Fibroblast of lung (primary cell): ENCODE measurements around the gene POLD1. TPM values are rescaled to one million over a fixed set of nuclear protein-coding genes. Genes with fewer than 3 reads are reported as not detected.

Experiments used
- DNase-seq, 2 donors: peaks; one replicate each; pipeline versions ENCODE4 v3.0.0 to v3.0.0-alpha.2; 2010; ENCODE audit warnings: low read depth in 2 of 2
- H2AFZ ChIP-seq: 2 replicates; pipeline ENCODE4 v1.5.1; 2012; ENCODE audit warnings: low read length, control low read depth, inconsistent platforms
- H3K27ac ChIP-seq: 2 replicates; pipeline ENCODE4 v1.5.1; 2011; ENCODE audit warnings: low read length, control low read depth; ENCODE audit not compliant: insufficient read depth
- H3K27me3 ChIP-seq: 2 replicates; pipeline ENCODE4 v1.5.1; 2011; ENCODE audit warnings: mild to moderate bottlenecking, low read length; ENCODE audit not compliant: control insufficient read depth, insufficient read depth
- H3K36me3 ChIP-seq: 2 replicates; pipeline ENCODE4 v1.5.1; 2011; ENCODE audit warnings: low read length; ENCODE audit not compliant: control insufficient read depth, insufficient read depth
- H3K4me1 ChIP-seq: 2 replicates; pipeline ENCODE4 v1.5.1; 2011; ENCODE audit warnings: low read length; ENCODE audit not compliant: control insufficient read depth, insufficient read depth; ENCODE audit errors: extremely low read depth
- H3K4me2 ChIP-seq: 2 replicates; pipeline ENCODE4 v1.5.1; 2011; ENCODE audit warnings: low read length, control low read depth; ENCODE audit not compliant: insufficient read depth; ENCODE audit errors: extremely low read depth
- H3K4me3 ChIP-seq, 4 experiments: fragments of 200-600 bp in 1 of 4; sonication (generic) in 1 of 4; replicated peaks in 1 of 4; 2 replicates each; pipeline ENCODE4 v1.5.1; 2011 to 2016; ENCODE audit warnings: low read length in 4 of 4, low read depth in 3 of 4, mild to moderate bottlenecking in 3 of 4, control low read depth in 2 of 4, inconsistent platforms in 1 of 4, mixed read lengths in 1 of 4; ENCODE audit not compliant: insufficient read depth in 1 of 4; ENCODE audit errors: control extremely low read depth in 1 of 4
- H3K79me2 ChIP-seq: 2 replicates; pipeline ENCODE4 v1.5.1; 2012; ENCODE audit warnings: mild to moderate bottlenecking, low read length, inconsistent platforms; ENCODE audit not compliant: control insufficient read depth, insufficient read depth
- H3K9ac ChIP-seq: 2 replicates; pipeline ENCODE4 v1.5.1; 2011; ENCODE audit warnings: mild to moderate bottlenecking, low read length, control low read depth; ENCODE audit not compliant: insufficient read depth
- H3K9me3 ChIP-seq: 2 replicates; pipeline ENCODE4 v1.5.1; 2012; ENCODE audit warnings: low read depth, low read length; ENCODE audit not compliant: control insufficient read depth, insufficient read depth
- H4K20me1 ChIP-seq: 2 replicates; pipeline ENCODE4 v1.5.1; 2011; ENCODE audit warnings: low read length; ENCODE audit not compliant: control insufficient read depth, insufficient read depth; ENCODE audit errors: extremely low read depth
- EZH2 ChIP-seq: IDR thresholded peaks from 2 replicates; pipeline ENCODE4 v1.5.1; 2012; ENCODE audit warnings: low read length, control low read depth, mild to moderate bottlenecking; ENCODE audit errors: missing control alignments
- polyA plus RNA-seq, 2 donors: library from polyadenylated mRNA; depleted of rRNA in 1 of 2; stranded (reverse) in 1 of 2; unstranded in 1 of 2; fragments of >200 nt; gene quantifications; 2 replicates each; pipeline ENCODE4 v1.2.1, GENCODE V29; 2011 to 2012; ENCODE audit warnings: missing spikeins in 1 of 2
- total RNA-seq: library from RNA; depleted of rRNA; stranded (reverse); fragments of >200 nt; gene quantifications from 2 replicates; pipeline ENCODE4 v1.2.1, GENCODE V29; 2014
- TF ChIP-seq, protein P1 (sequence below), 2 donors: IDR thresholded peaks in 1 of 2; conservative IDR thresholded peaks in 1 of 2; 1 replicate in 1 of 2; 2 replicates in 1 of 2; pipeline ENCODE4 v1.5.1; 2011 to 2012; ENCODE audit warnings: low read length in 2 of 2, control low read depth in 1 of 2, inconsistent platforms in 1 of 2, low read depth in 1 of 2, mild to moderate bottlenecking in 1 of 2

Gene POLD1
- total and polyA plus RNA-seq, 2 donors (not counting 1 experiment from before 2014, with no cell fraction given), result 4.0 to 23.6 TPM

- Histone ChIP-seq H2AFZ (peak overlapping the region; percentile 23), H3K79me2 (no peaks in the 10 kb centered on the region), H3K27ac (no peak overlapping the region), H3K27me3 (peaks cover 22% of the 10 kb centered on the region), H3K36me3 (no peaks in the 10 kb centered on the region), H3K9ac (no peak overlapping the region), H3K9me3 (no peaks in the 10 kb centered on the region), H3K4me1 (no peaks in the 10 kb centered on the region), H3K4me2 (peak overlapping the region; percentile 64), H4K20me1 (no peaks in the 10 kb centered on the region), H3K4me3 (peak overlapping the region in 1 of 4 experiments; percentile 42)
- peak; percentile 76 to 82 for DNase-seq
- TF ChIP-seq, protein P1, sequence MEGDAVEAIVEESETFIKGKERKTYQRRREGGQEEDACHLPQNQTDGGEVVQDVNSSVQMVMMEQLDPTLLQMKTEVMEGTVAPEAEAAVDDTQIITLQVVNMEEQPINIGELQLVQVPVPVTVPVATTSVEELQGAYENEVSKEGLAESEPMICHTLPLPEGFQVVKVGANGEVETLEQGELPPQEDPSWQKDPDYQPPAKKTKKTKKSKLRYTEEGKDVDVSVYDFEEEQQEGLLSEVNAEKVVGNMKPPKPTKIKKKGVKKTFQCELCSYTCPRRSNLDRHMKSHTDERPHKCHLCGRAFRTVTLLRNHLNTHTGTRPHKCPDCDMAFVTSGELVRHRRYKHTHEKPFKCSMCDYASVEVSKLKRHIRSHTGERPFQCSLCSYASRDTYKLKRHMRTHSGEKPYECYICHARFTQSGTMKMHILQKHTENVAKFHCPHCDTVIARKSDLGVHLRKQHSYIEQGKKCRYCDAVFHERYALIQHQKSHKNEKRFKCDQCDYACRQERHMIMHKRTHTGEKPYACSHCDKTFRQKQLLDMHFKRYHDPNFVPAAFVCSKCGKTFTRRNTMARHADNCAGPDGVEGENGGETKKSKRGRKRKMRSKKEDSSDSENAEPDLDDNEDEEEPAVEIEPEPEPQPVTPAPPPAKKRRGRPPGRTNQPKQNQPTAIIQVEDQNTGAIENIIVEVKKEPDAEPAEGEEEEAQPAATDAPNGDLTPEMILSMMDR (conservative IDR thresholded peaks at IDR 0.05 in 1 of 2, IDR thresholded peaks at IDR 0.05 in 1 of 2; ENCODE audit: low read depth in 1 of 2, low read length in 2 of 2), result no peak
- no peak for TF ChIP-seq EZH2
Measured at GRCh38 chr19:50427997-50428425, 43.9 kb downstream of the POLD1 start.

GRCh38 chr19:50428772-50429463, 44.8 kb downstream of the POLD1 start:
- Histone ChIP-seq H3K36me3 (no peaks in the 10 kb centered on the region), H3K4me2 (no peak overlapping the region), H3K4me1 (no peaks in the 10 kb centered on the region), H3K27me3 (peaks cover 22% of the 10 kb centered on the region), H2AFZ (no peak overlapping the region), H3K9me3 (no peaks in the 10 kb centered on the region), H3K9ac (no peak overlapping the region), H4K20me1 (no peaks in the 10 kb centered on the region), H3K27ac (no peak overlapping the region), H3K4me3 (no peak overlapping the region), H3K79me2 (no peaks in the 10 kb centered on the region)
- DNase-seq, result no peak
- TF ChIP-seq EZH2, result no peak
- TF ChIP-seq, protein P1 (conservative IDR thresholded peaks at IDR 0.05 in 1 of 2, IDR thresholded peaks at IDR 0.05 in 1 of 2; ENCODE audit: low read depth in 1 of 2, low read length in 2 of 2), result no peak

DNA sequence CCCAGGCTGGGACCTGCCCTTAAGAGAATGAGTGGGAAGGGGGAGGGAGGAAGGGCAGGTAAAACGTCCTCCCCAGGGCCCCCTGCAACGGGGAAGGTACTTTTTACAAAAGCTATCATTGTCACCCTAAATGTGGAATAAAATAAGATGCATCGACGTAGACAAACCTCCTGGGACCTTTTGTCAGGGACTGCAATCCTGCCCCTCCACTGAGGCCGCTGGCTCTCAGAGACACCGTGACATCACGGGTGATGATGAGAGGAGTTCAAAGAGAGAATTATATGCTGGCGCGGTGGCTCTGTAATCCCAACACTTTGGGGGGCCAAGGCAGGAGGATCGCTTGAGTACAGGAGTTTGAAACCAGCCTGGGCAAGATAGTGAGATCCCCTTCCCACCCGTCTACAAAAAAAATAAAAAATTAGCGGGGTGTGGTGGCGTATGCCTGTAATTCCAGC, 46.8 kb downstream of the POLD1 start:
- Histone ChIP-seq H3K79me2 (no peaks in the 10 kb centered on the region), H3K4me1 (no peaks in the 10 kb centered on the region), H3K4me2 (peak overlapping the region; percentile 96), H3K36me3 (no peaks in the 10 kb centered on the region), H4K20me1 (no peaks in the 10 kb centered on the region), H3K27me3 (peaks cover 22% of the 10 kb centered on the region), H2AFZ (no peak overlapping the region), H3K4me3 (peak overlapping the region in 2 of 4 experiments; percentile 59 to 64), H3K9me3 (no peaks in the 10 kb centered on the region), H3K27ac (no peak overlapping the region), H3K9ac (no peak overlapping the region)
- TF ChIP-seq, protein P1 (conservative IDR thresholded peaks at IDR 0.05 in 1 of 2, IDR thresholded peaks at IDR 0.05 in 1 of 2; ENCODE audit: low read depth in 1 of 2, low read length in 2 of 2), result no peak
- TF ChIP-seq EZH2, result peak; percentile 51
- no peak for DNase-seq
